GM19452 (cell line): ENCODE data around the gene CRYL1.
A peak's percentile ranks its signal among the peaks of the same experiment; 100 is the strongest.

Experiments used
- ATAC-seq: cut with Tn5 transposase; IDR thresholded peaks from one replicate; pipeline ENCODE4 v1.9.1; 2021; ENCODE audit not compliant: unreplicated experiment

The CRYL1 gene

GRCh38 chr13:20495087-20496023 lies 30.3 kb downstream of the CRYL1 start:
- ATAC-seq, result peak; percentile 69

DNA sequence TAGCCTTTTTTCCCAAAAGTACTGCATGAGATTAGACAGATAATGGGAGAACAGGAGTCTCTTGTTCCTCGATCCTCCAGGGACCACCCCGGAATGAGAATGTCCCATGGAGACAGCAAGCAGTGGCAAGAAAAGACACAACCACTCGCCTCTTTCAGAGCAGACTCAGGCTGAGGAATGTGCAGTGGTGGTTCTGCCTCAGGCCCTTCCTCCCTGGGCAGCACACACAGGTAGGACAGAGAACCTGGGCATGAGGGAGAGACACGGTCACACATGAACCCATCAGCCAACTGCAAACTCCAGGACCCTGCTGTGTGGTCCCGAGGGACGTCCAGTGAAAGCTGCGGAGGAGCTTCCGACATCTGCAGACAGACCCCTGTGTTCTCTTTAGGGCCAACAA lies 31.0 kb downstream of the CRYL1 start:
- no peak for ATAC-seq

DNA sequence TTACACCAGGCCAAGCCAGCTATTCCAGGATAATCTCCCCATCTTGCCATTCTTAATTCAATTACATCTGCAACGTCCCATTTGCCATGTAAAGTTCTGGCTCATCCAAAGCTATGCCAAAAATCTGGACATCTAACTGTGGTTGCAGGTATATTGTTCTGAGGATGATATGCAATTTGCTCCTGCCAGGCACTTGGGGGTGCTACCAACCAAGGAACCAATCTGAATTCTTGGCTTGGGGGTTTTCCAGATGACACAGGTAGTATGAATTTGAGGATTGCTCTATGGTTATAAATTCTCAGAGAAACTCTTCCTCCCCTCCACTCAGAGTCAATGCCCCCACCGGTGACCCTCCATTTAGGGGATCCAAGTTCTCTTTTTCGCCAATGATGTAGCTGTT lies 33.0 kb downstream of the CRYL1 start:
- no peak for ATAC-seq

DNA sequence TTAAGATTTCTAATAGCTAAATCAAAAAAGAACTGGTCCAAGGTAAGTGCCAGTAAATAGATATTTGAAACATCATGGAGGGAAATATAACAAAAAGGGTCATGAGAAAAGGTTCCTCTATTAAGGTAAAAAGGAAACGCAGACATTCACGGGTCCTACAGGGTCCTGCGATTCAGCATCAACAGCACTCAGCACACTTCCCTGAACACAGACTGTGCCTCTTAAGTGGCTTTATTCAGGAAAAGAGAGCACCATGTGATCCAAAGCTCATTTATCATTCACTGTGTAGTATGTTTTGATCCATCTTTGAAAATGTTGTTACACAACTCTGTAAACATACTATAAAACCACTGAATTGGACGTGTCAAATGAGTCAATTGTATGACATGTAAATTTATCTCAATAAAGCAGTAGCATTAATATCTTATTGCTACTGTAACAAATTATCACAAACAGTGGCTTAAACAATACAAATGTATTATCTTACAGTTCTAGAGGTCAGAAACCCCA lies 33.7 kb downstream of the CRYL1 start:
- no peak for ATAC-seq

DNA sequence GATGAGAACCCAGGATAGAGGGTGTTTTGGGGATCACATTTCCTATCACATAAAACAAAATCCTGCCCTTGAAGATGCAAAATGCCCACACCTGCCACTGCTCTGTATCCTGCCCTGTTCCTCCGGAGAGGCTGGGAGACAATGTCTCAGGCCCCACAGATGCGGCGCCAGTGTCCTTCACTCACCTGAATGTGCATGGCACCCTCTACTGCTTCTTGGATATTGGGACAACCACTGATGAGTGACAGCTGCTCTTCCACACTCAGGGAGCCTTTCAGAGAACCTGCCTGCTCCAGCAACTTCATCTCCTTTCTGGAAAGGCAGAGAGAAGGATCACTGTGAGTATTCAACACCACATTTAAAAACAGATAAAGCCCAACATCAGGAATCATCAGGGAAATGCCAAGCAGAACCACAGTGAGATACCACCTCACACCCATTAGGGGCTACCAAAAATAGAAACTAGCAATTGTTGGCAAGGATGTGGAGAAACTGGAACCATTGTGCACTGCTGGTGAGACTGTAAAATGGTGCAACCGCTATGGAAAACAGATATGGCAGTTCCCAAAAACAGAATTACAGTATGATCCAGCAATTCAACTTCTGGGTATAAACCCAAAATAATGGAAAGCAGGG lies 36.4 kb downstream of the CRYL1 start:
- ATAC-seq, result no peak

DNA sequence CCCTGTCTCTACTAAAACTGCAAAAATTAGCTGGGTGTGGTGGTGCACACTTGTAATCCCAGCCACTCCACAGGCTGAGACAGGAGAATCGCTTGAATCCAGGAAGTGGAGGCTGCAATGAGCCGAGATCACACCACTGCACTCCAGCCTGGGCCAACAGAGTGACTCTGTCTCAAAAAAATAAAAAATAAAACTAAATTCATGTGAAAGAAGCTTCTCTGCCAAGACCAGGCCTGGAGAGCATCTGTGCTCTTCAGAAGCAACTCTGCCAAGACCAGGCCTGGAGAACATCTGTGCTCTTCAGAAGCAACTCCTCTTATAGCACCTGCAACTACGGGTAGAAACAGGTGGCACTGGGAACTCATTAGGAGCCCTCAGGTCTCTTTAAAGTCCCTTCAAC lies 37.7 kb downstream of the CRYL1 start:
- ATAC-seq, result no peak

GRCh38 chr13:20482787-20483186 lies 42.9 kb downstream of the CRYL1 start:
- no peak for ATAC-seq

GRCh38 chr13:20482275-20482761 lies 43.3 kb downstream of the CRYL1 start:
- ATAC-seq, result no peak

GRCh38 chr13:20477394-20477793 lies 48.3 kb downstream of the CRYL1 start:
- no peak for ATAC-seq

- peak; percentile 97 for ATAC-seq
These were observed 49.5 kb downstream of the CRYL1 start for GRCh38 chr13:20475927-20476691.

DNA sequence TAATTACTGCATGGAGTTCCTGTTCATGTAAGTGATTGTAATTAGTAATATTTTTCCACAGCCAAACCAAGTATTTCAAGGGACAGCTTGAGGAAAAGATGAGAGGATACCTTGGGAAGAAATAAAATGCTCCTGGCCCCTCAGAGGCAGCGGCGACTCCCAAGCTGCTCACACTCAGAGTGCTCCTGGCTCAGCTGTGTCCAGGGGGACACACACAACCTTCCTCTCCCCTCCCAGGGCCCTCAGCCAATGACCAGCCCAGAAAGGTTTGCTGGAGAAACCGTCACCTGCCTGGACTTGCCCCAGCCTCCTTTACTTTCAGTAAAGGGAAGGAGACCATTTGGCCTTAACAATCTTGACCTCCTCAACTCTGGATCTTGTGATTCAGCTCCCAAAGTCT lies 51.1 kb downstream of the CRYL1 start:
- ATAC-seq, result no peak

DNA sequence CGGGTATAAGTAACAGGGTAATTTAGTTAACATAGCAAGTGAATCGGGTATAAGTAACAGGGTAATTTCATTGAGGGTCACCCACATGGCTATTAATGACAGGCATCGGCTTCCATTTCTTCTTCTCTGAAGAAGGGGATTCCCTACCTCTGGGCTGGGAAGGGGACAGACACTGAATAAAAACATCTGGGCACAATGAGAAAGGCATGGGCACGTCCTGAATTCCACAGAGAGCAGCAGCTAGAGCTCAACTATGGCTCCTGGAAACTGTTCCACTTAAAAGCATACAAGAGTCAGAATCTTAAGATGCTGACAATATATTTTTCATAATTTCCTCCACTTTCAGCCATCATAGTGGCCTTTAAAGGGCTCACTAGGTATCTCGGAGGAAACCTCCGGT lies 51.8 kb downstream of the CRYL1 start:
- ATAC-seq, result no peak

DNA sequence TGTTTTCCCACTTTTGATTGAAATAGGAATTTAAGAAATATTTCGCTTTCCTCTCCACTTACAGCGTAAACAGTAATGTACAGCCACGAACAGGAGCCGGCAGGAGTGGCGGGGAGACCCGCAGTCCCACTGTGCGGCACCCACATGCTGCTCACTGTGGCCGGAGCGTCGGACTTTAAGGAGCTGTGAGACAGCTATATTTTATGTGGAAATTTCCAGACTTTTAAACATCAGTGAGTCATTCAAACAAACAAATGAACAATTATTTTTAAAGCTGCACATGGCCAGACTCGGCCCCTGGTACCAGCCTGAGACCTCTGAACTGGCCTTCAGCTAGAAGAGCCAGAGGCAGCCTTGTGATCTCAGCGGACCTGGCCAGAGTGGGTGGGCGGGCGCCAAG lies 52.5 kb downstream of the CRYL1 start:
- ATAC-seq, result no peak

DNA sequence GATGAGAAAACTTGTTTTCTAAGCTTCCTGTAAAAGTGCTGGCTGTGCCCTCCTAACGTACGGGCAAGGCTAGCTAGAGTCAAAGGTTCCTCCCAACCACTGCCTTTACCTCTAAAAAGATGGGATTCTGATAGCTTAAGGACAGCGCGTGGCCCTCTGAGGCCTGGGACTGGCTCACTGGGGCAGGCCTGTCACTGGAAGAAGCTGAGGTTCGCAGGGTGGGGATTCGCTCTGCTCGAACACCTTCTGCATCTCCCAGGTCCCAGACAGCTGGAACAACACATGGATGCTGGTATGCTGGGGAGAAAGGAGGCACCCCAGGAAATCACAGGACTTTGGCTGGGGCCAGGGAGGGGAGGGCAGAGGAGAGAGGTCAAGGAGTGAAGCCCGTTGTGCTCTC lies 53.1 kb downstream of the CRYL1 start:
- ATAC-seq, result no peak

DNA sequence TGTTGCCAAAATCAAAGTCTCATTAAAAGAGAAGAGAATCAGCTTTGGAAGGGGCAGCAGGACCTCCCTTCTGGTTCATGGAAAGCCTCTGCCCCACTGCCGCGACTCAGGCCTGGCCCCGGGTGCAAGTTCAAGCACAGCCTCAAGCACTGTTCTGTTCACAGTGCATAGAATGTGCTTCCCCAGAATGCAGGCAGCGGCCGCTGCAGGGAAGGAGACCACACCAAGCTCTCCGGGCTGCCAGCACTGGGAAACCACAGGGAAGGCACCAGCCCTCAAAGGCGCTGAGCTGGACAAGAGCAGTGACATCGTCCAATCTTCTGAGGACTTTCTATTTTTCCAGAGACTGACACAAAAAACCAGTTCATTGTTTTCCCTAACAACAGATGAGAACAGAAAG lies 55.5 kb downstream of the CRYL1 start:
- ATAC-seq, result no peak

DNA sequence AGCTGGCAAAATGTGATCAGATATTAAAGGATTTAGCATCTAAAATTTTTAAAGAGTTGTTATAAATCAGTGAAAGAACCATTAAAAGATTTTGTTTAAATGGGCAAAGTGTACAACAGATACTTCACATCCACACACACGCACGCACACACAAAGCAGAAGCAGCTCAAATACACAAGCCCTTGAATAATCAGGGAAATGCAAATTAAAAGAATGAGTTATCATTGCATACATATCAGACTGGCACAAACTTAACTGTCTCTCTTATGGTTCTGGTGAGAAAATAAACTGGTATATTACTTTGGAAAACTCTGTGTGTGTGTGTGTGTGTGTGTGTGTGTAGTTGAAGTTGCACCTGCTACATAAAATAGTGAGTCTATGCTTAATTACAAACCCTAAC lies 59.3 kb downstream of the CRYL1 start:
- ATAC-seq, result no peak

- ATAC-seq, result no peak
These were observed 60.3 kb downstream of the CRYL1 start for GRCh38 chr13:20465218-20465879.

DNA sequence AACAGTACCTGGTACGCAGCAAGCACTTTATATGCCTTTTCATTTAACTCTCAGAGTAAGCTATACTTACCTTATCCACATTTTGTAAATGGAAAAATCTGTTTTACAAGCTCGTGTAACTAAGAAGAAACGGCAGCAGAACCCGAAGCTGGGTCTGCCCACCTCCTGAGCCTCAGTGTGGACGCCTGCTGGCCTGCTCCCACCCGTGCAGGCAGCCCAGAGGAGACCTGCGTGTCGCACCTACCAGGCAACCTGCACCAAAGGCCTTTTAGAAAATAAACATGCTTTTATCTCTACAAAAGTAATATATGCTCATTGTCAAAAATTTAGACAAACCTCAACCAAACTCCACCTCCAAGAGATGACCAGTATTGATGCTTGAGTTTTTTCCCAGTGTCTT lies 62.7 kb downstream of the CRYL1 start:
- ATAC-seq, result no peak

GRCh38 chr13:20462533-20462915 lies 63.1 kb downstream of the CRYL1 start:
- no peak for ATAC-seq

DNA sequence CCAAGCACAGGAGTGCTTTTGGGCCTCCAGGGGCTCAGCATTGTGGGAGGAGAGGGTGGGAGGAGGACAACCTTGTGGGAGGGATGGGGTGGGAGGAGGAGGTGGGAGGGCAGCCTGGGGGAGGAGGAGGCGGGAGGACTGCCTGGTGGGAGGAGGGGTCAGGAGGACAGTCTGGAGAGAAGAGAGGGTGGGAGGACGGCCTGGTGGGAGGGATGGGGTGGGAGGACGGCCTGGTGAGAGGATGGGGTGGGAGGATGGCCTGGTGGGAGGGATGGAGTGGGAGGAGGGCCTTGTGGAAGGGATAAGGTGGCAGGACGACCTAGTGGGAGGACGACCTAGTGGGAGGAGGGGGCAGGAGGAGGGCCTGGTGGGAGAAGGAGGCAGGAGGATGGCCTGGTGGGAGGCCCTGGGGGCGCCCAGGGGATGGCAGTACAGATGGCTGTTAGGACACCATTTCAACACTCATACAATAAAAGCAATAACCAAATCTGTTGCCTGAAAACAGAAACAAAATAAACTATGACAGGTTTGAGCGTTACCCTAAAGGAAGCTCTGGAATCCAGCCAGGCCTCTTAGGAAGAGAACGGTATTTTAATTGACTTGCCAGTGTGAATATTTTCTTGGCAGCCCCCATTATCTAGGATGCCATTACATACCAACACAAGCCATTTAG lies 63.7 kb downstream of the CRYL1 start:
- ATAC-seq, result no peak
